GM21367 (cell line): Measurements from ENCODE around the gene LRRC26.

ENCODE experiments used
- ATAC-seq: cut with Tn5 transposase; IDR thresholded peaks from one replicate; pipeline ENCODE4 v1.9.1; 2021; ENCODE audit not compliant: unreplicated experiment

Gene LRRC26

DNA sequence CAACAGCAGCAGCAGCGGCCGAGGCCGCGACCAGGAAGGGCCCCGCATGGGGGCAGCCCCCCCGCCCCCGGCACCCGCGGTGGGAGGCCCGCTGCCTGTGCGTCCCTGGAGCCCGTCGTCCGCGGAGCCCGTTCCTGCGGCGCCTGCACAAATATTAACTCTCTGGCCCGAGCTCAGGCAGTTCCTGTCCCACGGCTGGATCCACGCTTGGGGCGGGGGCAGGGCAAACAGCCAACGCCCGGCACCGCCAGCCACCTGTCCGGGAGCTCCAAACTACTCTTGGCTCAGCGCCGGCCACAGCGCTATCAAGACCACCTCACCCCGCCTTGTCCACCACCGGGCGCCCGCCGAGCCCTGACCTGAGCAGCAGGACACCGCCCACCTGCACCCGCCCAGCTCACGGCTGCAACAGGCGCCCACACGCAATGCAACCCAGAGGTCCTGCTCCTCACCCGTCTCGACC, at the start of gene LRRC26:
Gene LRRC26 (minus strand): TSS at position 156 of the 463 bp plus-strand sequence. CDS start 108 bp downstream, at position 48.
- ATAC-seq: no peak

- ATAC-seq: no peak
Measured at GRCh38 chr9:137218754-137219271, 49.0 kb upstream of the LRRC26 start.

- ATAC-seq: no peak
Measured at GRCh38 chr9:137218212-137218753, 48.4 kb upstream of the LRRC26 start.

DNA sequence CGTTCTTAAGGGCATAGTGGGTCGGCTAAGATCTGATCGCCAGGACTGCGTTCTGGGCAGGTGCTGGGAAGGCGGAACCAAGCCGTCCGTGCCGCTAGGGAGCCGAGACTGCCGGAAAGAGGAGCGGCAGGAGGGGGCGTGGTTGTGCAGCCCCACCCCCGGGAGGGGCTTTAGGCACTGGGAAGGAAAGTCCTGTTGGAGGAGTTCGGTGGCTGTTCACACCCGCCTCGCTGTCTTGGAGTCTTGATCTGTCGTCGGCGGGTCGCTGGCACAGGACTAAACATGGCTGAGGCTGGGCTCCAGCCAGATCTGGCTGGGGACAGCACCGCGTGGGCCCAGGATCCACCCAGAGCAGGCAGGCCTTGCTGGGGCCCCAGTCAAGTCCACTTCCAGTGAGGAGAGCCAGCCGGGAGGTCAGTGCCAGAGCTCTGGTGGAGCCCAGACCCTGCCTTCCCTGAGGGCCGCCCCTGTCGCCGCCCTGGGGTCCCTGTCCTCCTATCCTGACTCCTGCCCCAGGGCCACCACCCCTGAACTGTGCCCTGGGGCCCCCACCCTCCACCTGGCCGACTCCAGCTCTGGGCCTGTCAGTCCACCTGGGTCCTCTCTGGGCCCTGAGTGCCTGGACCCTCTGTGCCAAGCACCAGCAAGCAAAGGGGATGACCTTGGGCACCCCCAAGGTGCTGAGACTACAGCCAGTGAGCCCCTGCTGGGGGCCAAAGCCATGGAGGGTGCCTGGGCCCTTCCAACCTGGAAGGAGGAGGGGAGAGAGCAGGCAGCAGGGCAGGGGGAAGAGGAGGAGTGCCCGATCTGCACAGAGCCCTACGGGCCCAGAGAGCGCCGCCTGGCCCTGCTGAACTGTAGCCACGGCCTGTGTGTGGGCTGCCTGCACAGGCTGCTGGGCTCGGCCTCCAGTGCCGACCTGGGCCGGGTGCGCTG, 47.7 kb upstream of the LRRC26 start:
- ATAC-seq: no peak

DNA sequence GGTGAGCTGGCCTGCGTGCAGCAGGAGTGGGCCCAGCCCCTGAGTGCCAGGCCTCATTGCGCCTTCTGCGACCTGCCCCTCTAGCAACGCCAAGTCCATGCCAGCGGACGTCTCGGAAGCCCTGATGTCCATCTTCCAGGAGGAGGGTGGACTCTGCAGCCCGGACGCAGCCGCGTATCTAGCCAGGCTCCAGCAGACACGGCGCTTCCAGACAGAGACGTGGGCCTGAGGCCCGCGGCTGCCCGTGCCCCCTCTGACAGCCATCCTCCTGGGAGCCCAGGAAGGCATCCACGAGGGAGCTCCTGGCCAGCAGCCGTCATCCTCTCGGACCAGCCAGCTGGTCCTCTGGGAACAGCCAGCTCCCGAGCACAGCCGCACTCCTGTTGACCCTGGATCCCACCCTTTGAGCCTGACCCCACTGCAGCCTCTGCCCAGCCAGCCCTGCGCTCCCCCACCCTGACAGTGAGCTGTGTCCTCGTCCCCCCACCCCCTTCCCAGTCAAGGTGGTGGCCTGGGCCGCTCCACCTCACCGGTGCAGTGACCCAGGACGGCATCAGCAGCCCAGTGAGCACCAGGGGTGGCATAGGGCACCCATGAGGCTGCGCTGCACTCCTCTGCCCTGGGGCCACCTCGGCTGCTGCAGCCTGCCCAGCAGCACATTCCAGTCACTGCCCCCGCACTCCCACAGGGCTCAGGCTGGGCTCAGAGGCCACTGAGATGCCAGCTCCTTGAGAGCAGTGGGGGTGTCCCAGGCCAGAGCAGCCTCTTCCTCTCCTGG, 46.5 kb upstream of the LRRC26 start:
- no peak for ATAC-seq

GRCh38 chr9:137215196-137215986, 45.5 kb upstream of the LRRC26 start:
- no peak for ATAC-seq

DNA sequence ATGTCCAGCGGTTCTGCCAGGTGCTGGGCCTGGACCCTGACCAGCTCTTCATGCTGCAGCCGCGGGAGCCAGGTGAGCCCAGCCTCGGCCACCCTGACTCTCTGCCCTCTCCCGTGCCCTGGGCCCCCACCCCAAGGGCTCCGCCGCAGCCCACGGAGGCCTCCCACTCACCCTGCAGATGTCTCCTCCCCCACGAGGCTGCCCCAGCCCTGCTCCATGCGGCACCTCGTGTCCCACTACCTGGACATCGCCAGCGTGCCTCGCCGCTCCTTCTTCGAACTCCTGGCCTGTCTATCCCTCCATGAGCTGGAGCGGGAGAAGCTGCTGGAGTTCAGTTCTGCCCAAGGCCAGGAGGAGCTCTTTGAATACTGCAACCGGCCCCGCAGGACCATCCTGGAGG, 44.8 kb upstream of the LRRC26 start:
- ATAC-seq: no peak

DNA sequence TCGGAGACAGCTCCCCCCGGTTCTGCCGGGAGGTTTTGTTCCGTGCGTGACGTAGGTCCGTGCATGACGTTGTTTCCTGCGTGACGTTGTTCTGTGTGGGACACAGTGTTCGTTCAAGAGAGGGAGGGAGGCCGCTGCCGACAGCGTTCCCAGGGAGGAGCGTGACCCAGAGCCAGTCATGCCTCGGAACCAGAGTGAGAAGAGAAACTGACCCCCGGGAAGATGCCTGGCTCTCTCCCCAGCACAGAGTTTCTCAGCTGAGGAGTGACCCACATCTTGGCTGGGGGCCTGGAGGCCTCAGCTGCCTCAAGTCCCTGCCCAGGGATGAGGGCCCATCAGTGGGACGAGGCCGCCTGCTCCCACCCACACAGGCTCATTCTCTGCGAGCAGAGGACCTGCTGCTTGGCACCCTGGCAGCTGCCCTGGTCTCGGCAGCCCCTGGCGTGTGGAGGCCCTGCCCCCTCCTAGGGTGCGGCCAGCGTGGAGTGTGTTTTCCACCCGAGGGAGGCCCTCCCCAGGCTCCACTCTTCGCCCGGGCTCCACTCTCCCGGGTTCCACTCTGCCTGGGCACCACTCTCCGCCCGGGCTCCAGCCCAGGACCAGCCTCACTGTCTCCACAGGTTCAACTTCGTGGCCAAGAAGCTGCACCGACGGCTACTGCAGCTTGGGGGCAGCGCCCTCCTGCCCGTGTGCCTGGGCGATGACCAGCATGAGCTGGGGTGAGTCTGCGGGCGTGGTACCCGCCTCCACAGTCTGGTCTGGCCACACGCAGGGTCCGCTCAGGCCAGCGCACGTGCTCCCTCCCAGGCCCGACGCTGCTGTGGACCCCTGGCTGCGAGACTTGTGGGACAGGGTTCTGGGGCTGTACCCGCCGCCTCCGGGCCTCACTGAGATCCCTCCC, 43.6 kb upstream of the LRRC26 start:
- no peak for ATAC-seq

DNA sequence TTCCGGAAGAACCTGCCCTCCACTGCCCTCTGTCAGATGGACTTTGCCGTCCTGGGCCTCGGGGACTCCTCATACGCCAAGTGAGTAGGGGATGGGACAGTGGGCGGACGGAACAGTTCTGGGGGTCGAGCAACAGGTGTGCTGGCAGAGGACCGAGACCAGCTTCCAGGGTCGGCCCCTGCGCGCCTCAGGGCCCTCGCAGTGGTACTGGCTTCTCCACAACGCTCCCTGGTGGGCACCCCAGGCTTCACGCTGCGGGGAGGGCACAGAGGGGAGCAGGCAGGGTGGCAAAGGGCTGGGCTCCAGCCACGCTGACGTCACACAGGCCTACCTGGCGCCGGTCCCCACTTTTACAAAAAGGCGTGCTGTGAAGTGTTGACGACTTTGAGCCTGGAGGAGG, 42.7 kb upstream of the LRRC26 start:
- ATAC-seq: no peak

GRCh38 chr9:137211532-137211931, 41.7 kb upstream of the LRRC26 start:
- no peak for ATAC-seq

GRCh38 chr9:137206602-137207001, 36.8 kb upstream of the LRRC26 start:
- no peak for ATAC-seq

DNA sequence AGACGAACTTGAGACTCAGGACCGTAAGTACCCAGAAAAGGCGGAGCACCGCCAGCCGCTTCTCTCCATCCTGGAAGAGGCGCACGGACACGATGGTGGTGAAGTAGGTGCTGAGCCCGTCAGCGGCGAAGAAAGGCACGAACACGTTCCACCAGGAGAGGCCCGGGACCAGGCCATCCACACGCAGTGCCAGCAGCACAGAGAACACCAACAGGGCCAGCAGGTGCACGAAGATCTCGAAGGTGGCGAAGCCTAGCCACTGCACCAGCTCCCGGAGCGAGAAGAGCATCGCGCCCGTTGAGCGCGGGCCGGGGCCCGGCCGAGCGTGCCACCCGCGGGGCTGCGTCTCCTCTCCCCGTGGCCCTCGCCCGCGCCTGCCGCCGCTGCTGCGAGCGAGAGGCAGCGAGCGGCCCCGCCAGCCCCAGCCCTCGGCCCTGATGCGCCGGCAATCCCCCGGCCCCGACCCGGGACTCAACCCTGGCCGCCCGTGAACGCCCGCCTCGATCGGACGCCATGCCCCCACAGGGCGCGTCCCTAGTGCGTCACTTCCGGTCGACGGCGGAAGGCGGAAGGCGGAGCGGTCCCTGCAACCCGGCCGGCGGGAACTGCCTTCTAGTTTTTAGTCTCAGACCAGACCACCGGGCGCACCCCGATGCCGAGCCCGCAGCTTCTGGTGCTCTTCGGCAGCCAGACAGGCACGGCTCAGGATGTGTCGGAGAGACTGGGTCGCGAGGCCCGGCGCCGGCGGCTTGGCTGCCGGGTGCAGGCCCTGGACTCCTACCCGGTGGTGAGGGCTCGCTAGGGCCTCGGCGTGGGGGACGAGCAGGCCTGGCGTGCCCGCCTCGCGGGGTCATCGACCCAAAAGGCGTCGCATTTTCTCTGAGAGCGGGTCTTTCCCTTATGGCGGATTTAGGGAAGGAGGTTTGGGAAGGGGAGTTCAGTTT, 35.5 kb upstream of the LRRC26 start, which contains the start of the genes NDOR1 and TMEM203:
Gene NDOR1 (plus strand): TSS at position 575 of the 944 bp plus-strand sequence. CDS start 78 bp downstream, at position 653.
Gene TMEM203 (minus strand): TSS at position 523 of the 944 bp plus-strand sequence. CDS start 234 bp downstream, at position 289.
- ATAC-seq: no peak

GRCh38 chr9:137204731-137205125, 34.9 kb upstream of the LRRC26 start:
- ATAC-seq: no peak

DNA sequence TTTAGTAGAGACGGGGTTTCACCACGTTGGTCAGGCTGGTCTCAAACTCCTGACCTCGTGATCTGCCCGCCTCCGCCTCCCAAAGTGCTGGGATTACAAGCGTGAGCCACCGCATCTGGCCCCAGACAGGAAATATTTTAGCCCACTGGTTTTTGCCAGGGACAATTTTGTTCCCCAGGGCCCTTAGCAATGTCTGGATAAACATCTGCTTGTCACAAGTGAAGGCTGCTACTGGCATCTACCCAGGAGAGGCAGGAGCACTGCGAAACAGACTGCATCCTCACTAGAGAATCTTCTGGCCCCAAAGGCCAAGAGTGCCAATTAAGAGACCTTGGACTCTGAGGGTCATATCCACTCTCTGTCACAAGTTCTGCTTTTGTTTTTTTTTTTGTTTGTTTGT, 33.1 kb upstream of the LRRC26 start:
- no peak for ATAC-seq

GRCh38 chr9:137201205-137201868, 31.5 kb upstream of the LRRC26 start:
- no peak for ATAC-seq

DNA sequence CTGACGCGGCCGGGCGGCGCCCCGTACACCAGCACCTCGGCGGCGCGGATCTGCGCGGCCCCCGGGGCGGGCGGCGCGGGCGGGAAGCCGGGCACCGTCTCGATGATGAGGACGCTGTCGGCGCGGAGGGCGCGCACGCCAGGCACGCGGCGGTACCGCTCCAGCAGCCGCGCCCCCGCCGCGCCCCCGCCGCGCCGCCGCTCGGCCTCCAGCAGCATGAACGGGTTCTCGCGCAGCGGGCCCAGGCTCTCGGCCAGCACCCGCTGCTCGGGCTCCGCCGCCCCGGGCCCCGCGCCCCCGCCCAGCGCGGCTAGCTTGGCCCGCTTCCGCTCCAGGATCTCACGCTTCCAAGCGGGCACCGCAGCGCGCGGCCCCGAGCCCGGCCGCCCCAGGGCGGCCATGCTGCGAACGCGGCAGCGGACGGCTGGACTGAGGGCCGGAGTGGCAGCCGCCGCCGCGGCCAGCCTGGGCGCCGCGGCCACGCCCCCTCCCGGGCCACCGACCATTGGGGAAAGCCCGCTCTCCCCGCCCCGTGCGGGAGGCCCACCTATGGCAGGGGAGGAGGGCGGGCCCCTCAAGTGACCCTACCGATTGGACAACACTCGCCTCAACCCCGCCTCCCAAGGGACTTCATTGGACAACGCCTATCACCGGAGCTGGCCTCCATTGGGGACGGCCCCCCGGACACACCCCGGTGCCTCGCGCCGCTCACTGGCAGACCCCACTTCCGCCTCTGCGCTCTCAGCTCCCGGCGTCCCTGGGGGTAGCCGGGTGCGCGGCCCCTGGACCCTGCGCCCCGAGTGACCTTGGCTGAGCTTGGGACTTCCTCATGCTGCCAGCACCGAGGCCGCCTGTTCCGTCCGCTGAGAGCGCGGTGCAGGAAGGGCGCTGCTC, 30.7 kb upstream of the LRRC26 start, which contains the start of gene TPRN:
Gene TPRN (minus strand): TSS at position 431 of the 894 bp plus-strand sequence. CDS start 30 bp downstream, at position 401.
- peak; percentile 81 for ATAC-seq
